GM19023 (cell line): ENCODE data around the gene KCTD18.
A peak's percentile ranks its signal among the peaks of the same experiment; 100 is the strongest.

Experiments used
- ATAC-seq: cut with Tn5 transposase; IDR thresholded peaks from one replicate; pipeline ENCODE4 v1.9.1; 2021; ENCODE audit warnings: mild to moderate bottlenecking, moderate library complexity; ENCODE audit not compliant: unreplicated experiment

KCTD18 gene

DNA sequence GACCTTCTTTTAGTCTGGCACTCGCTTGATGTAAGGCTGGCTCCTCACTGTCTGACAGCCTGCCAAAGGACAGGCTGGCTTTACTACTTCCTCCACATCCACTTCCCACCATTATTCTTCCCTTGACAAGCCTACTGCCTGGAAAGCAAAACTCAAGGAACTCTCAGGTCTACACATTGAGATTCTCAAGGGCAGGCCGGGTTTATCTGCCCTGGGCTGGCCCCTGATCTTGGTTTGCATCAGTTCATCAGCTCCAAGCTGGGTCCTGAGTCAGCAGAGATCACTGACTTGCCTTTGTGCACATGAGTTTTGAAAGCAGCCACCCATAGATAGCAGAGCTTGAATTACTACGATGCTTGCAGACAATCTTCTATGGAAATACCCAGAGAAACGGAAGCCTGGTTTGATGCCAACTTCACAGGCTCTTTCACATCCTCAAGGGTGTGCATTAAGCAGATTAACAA, 53.9 kb downstream of the KCTD18 start:
- no peak for ATAC-seq

DNA sequence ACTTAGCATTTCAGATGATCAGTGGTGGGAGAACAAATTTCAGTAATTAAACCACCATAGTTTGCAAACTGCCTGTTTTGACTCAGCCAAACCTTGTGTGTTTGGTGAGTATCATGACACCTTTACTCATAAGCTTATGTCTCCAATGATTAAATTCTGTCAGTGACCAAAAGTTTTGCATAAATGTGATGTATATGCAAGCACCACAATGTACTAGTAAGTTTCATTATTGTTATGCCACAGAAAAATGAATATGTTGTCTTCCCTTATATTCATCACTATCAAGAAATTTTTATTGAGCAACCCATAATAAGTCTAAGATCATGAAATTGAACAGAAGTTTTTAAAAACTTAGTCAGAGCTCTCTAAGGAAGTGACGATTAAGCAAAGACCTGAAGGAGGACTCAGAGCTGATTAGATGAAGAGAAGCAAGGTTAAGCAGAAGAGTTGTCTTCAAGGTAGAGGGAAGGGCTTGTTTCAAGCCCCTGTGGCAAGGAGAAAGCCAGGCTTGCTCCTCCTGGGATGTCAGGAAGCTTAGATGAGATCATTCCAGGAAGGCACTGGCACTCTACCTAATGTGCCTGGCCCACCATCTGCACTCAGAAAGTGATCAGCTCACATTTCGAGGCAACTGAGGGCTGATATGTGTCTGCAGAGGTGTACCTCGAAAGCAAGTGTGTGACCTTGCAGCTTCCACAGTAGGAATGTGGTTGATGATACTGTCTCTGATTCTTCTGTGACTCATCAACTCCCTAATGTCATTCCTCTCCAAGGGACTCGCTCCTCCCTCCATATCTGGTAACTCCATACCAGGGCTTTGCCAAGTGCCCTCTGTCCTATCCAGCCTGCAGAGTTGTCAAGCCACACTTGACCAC, 54.7 kb downstream of the KCTD18 start:
- peak; percentile 76 for ATAC-seq

DNA sequence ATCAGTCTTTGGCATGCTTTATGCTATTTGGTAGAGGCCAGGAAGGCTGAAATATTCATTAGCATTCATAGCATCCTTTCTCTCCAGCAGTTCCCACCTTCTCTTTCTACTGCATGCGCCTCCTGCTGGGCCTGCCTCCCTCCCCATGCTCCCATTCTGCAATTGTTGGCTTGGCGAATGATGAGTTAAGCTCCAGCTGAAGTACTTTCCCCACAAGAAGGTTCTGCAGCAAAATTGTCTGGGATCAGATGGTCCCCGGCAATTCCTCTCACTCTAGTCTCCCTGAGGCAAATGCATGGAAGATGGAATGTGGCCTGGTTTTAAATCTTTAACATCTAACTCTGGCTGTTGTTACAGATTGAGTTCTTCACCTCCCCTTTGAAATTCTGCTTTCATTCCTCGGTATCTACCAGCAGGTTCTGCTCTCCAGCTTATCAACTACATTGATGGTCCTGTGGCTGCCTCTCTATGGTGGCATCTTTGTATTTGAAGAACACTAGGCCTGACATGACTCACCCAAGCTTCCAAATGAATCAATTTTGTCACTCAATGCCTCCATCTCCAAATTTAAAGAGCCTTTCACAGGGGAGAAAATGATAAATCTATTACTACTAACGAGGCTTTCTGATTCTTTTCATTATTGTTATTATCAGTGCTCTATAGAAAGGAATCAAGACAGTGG, 55.9 kb downstream of the KCTD18 start:
- ATAC-seq = no peak

DNA sequence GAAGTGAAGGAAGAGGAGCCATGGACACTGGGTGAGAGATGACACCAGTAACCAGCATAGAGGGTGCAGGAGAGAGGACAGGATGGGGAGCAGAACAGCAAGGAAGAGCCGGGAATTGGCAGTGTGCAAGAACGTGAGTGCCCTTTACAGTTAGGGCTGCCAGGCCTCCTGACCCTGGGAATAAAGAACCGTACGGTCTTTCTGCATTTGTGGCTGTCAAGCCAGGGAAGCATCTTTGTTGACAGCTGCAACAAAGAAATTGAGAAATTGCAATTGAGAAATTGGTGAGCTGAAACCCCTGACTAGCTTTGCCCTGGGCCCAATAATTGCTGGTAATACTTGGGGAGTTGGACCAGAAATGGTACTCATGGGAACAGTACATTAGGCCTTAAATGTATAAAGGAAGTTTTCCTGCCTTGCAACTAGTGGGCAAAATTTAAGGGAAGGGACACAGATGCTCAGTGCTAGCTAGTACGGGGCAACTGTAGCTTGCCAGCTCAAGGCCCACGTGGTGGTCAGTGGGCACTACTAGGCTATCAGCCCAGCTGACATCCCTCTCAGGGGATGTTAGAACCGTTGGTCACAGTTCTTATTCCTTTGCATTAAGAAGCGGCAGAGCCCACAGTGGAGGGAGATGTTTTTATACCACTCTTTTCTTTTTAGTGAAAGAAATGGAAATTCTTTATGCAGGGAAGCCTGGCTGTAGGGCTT, 56.6 kb downstream of the KCTD18 start:
- no peak for ATAC-seq

DNA sequence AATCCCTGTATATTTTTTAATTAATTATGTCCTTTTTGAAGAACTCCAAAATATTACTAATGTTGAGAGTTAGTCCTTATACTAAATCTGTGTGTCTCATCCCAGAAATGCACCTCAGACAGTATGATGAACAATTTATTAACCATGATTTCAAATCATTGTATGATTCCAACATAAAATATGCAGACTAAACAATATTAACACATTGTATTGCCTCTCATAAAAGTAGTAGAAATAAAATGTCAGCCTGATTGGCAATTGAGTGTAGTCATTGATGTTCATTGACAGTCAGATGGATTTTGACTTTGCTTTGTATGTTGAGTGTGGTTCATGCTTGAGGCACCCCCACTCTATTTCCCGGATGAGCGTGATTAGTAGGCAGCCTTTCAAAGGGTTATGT, 57.5 kb downstream of the KCTD18 start:
- no peak for ATAC-seq

DNA sequence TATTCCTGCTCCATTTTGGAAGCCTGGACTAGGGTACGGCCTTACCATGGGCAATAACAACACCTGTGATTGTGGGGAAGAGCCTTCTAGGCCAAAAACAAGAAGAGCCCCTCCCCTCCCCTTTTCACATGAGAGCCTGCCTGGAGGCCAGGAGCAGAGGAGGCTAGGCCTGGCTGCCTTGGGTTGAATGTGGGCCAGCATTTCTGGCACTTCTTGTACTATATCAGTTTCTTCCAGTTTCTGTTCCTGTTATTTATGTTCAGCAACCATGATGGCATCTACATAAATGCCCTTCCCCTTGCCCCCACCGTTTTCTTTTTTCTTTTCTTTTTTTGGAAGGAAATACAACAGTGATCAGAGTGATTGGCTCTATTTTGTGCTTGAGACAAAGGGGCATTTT, 58.4 kb downstream of the KCTD18 start:
- ATAC-seq = no peak

DNA sequence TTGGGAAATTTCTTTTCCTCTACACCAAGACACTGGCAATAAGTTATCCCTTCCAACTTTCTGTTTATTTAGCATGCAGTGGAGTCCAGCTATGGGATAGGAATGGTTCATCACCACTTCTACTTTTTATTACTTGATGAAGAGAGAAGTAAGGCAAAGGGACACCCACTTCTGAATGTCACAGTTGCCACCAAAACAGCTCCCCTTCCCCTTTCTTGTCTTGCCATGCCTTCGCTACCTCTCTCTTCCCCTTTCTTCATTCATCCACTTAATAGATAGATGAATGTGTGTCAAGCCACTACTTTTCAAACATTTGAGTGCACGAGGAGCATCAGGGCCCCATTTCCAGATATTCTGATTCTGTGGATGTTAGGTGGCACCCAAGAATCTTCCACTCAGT, 59.6 kb downstream of the KCTD18 start:
- ATAC-seq = no peak

DNA sequence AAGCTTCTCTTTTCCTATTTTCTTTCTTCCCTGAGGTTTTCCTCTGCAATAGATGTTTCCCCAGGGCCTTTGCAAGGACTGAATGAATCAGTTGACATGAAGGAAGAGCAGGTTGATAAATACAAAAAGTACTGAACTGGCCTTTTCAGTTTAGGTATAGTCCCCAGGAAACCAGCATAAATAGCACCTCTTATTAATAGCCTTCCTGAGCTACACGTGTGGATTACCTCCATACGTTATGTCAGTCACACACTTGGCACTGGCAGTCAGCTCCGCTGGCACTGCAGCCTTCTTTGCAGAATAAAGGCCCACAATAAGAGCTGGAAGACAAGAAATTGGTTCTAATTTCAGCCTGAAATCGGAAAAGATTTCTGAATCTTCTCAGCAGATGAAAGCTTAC, 60.7 kb downstream of the KCTD18 start:
- ATAC-seq = no peak

DNA sequence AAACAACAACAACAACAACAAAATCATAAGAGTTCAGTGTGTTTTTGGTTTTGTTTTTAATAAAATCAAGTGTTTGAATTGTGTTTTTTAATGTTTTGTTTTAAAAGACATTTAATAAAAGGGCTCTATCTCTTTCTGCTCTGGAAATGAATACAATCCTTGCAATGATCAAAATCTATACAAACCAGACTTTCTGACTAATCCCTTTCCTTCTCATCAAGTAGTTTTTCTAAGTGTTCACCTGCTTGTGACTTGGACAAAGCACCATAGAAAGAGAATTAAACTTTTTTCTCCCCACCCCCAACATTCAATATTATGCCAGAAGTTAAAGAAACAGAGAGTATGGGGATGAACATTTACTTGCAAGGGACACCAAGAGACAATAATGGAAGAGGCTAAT, 61.4 kb downstream of the KCTD18 start:
- no peak for ATAC-seq

DNA sequence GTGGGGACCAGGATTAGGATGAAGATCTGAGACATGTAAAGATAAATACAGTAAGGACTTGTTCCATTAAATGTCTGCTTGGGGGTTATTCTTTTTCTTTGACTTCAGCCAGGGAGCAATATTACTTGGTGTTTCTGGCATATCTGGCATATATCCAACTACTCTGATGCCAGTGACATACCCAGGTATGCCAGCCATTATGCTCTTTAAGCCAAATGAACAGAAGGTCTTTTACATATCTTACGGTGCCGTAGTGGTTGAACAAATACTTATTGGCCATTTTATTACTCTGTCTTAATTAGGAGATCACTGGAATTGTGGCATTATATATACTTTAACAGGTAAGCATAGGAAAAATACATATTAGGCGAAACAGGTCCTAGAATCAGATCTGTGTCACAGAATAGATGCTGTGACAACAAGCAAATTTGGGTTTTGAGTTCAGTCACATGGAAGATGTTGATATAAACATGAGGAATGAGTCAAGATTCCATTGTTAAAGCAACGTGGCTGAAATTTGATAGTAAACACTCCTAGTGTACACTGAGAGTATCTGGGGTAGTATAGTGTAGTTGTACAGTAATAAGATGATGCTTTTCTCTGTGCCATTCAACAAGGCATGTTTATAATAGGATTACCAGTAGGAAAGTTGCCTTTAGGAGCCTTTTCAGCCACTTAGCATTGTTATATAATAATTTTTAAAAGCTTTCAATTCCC, 62.6 kb downstream of the KCTD18 start:
- no peak for ATAC-seq

DNA sequence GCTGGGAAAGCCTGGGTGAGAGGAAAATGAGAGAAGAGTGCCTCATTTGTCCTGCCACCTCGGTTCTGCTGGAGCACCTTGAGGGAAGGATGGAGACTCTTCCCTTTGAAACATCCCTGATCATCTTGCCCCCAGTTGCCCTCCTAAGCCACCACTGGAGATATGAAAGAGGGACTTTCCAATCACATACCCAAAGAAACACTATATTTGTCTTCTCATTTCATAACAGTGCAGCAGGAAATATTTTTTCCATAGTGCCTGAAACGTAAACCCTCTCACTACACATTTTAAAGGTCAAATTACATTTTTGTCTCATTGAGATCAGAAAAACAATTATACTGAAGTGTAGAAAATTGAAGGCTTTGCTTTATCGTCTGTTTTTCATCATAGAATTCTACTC, 63.3 kb downstream of the KCTD18 start:
- no peak for ATAC-seq

DNA sequence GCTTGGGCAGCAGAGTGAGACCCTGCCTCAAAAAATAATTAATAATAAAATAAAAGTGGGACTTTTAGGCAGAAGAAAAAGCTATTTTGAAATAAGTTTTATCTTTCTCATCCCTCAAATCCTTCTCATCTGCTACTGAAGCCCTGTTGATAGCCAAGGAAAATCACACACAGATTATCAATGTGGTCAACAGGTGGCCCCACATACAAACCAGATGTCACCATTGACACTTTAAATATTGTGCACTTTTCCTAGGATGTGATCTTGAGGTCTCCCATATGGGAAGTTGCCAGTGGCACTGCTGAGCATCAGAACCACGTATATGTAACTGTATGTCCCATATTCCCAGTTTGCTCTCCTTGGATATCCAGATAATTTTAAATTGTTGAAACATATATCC, 64.6 kb downstream of the KCTD18 start:
- no peak for ATAC-seq

DNA sequence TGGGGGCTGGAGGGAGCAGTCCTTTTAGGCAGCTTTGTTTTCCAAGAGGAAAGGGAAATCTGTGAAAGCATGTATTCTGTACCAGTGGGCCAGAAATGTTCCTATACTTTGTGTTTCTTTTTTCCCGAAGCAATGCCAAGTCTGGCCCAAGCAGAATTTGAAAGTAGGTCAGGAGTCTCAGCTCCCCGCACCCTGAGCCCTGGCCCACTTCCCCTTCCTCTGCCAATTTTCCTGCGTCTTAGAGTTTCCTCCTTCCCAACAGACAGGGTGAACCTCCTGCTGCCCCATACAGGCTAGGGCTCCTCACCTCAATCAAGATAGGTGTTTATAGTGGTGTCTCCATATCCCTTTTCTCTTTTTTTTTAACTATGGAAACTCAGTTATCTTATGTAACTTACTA, 65.3 kb downstream of the KCTD18 start:
- no peak for ATAC-seq

DNA sequence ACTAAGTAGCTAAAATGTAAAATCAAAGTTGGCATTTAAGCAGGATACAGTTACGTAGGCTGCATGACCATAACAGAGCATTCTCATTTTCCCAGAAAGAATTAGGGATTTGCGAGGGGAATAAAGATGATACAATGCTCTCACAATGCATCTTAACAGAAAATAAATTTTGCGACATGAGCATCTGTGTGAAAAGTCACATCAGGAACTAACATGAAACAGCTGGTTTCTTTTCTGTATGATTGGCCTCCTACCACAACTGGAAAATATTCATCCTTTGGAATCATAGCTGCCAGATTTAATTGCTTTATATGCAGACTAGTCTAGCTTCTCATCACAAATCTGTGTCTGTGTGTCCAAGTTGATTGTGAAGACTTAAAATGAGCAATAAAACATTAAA, 66.0 kb downstream of the KCTD18 start:
- no peak for ATAC-seq

DNA sequence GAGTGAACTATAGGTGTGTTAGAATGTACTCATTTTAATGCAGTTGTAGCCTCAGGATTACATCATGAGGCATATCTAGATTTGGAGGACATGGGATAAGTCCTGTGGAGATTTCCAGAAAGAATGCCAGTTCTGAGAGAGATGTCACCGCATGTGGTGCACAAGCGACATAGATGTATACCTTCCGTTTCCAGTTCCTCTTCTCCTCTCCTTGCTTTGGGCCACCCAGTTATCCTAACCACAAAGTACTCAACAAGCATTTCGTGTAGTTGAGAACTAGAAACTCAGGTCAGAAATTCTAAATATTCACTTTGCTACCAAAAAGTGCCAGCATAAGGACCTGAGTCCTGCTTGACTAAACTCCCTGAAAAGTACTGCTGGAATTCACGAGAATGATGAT, 66.5 kb downstream of the KCTD18 start:
- no peak for ATAC-seq

DNA sequence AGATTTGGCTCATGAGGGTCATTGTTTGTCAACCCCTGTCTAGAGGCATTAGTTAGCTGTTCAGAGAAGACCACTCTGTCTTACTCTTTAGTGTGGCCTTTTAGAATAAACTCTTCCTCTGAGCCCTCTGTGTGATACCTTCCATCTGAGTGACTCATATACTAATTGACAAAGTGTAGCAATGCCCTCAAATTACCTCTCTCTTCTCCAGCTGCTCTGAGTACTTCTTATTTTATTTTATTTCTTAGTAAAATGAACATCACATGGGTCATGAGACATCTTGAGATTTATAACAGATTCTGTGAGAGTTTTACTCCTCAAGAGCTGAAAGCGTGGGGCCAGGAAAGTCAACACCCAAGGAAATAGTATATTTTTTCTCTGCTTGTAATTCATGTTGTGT, 67.4 kb downstream of the KCTD18 start:
- ATAC-seq = no peak

DNA sequence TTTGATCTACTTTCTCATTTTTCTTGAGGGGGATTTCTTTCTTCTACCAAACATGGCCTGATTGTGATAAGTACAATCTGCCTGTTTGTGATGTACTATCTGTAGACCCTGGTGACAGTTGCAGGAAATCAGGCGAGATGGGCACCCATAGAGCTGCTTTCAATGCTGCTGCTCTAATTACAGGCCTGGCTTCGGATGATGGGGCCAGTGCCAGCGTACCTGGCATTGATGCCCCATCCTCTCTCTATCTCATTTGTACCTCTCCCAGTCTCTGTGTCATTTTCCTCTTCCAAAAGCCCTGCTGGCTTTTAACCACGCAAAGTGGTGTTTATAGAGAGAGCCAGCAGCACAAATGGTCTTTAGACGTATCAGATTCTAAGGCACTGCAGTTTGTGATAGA, 69.9 kb downstream of the KCTD18 start:
- ATAC-seq = no peak
